IPS DF 4.7 (cell line): Measurements from ENCODE around the gene LUC7L3.
"Not testable (repeated sequence)": the region's sequence is repeated elsewhere in the genome, so short reads cannot be mapped to it uniquely, and the experiment has no call there.

Source experiments
- DNase-seq: peaks from one replicate; pipeline ENCODE4 v3.0.0-alpha.2; 2013; ENCODE audit warnings: low spot score; ENCODE audit errors: extremely low read depth

The LUC7L3 gene

GRCh38 chr17:50708050-50709000 lies 11.1 kb upstream of the LUC7L3 start:
- no peak for DNase-seq

GRCh38 chr17:50709053-50709452 lies 10.3 kb upstream of the LUC7L3 start:
- DNase-seq = not testable (repeated sequence)

- no peak for DNase-seq
Measured at GRCh38 chr17:50710025-50710424, 9.4 kb upstream of the LUC7L3 start.

- DNase-seq = no peak
Measured at GRCh38 chr17:50710650-50711049, 8.8 kb upstream of the LUC7L3 start.

GRCh38 chr17:50712641-50713040 lies 6.8 kb upstream of the LUC7L3 start:
- DNase-seq = no peak

- DNase-seq = no peak
Measured at GRCh38 chr17:50715471-50715870, 3.9 kb upstream of the LUC7L3 start.

GRCh38 chr17:50719924-50720794 lies 756 bp downstream of the LUC7L3 start:
- no peak for DNase-seq

GRCh38 chr17:50721194-50722010 lies 2.0 kb downstream of the LUC7L3 start:
- DNase-seq = no peak

GRCh38 chr17:50722746-50723145 lies 3.3 kb downstream of the LUC7L3 start:
- no peak for DNase-seq

- DNase-seq = not testable (repeated sequence)
Measured at GRCh38 chr17:50724622-50725021, 5.2 kb downstream of the LUC7L3 start.

GRCh38 chr17:50725769-50726655 lies 6.6 kb downstream of the LUC7L3 start:
- no peak for DNase-seq

- DNase-seq = no peak
Measured at GRCh38 chr17:50728112-50728429, 8.7 kb downstream of the LUC7L3 start.

- no peak for DNase-seq
Measured at GRCh38 chr17:50728881-50729765, 9.7 kb downstream of the LUC7L3 start.

- no peak for DNase-seq
Measured at GRCh38 chr17:50731575-50732460, 12.4 kb downstream of the LUC7L3 start.

GRCh38 chr17:50735287-50735686 lies 15.9 kb downstream of the LUC7L3 start:
- no peak for DNase-seq

GRCh38 chr17:50737118-50737698 lies 17.8 kb downstream of the LUC7L3 start:
- DNase-seq = no peak

- DNase-seq = no peak
Measured at GRCh38 chr17:50739098-50739497, 19.7 kb downstream of the LUC7L3 start.

GRCh38 chr17:50745631-50746030 lies 26.2 kb downstream of the LUC7L3 start:
- no peak for DNase-seq
